Right ventricle myocardium superior (tissue), 1 donor: ENCODE results near the gene DERL2. TPM values are rescaled to one million over a fixed set of nuclear protein-coding genes. Genes with fewer than 3 reads are reported as not detected.

Experiments used
- ATAC-seq: fragments of 200-7000 bp; cut with Tn5 transposase; one replicate; pipeline ENCODE4 v1.9.1; 2020; ENCODE audit warnings: mild to moderate bottlenecking; ENCODE audit not compliant: poor library complexity
- DNase-seq: peaks from one replicate; pipeline ENCODE4 v3.0.0-alpha.2; 2020
- intact Hi-C: fragments of 100-400 bp; cut with DNase I; formaldehyde crosslinking; loops from one replicate; pipeline ENCODE4 v1.11.2; 2022
- total RNA-seq: library from RNA; stranded (reverse); fragmentation: NEBNext Ultra II Directional; extraction: Animal tissue kit (Norgen Biotek cat#: 25700); gene quantifications from one replicate; pipeline ENCODE4 v1.2.1, GENCODE V29; 2021
- donor health status: DM: no; HTN: yes; CAD: no; lungs with severe emphysema.

Gene DERL2
- total RNA-seq, 1 donor from 2014 or later = 24.7 TPM

- ATAC-seq = no peak
- intact Hi-C loops = no loop called here
- no peak for DNase-seq
Observed at GRCh38 chr17:5508810-5509209, 22.8 kb upstream of the DERL2 start.

GRCh38 chr17:5506307-5506706 is 20.3 kb upstream of the DERL2 start:
- intact Hi-C loops = no loop called here
- DNase-seq (no peak), ATAC-seq (no peak)

GRCh38 chr17:5502552-5502951 is 16.6 kb upstream of the DERL2 start:
- DNase-seq (no peak), ATAC-seq (no peak)
- intact Hi-C loops = no loop called here

GRCh38 chr17:5501685-5502084 is 15.7 kb upstream of the DERL2 start:
- ATAC-seq (no peak), DNase-seq (no peak)
- intact Hi-C loops = no loop called here

- ATAC-seq (peak; percentile 78), DNase-seq (peak; percentile 77)
- intact Hi-C loops = no loop called here
Observed at GRCh38 chr17:5500589-5501391, 14.8 kb upstream of the DERL2 start.

- no peak for DNase-seq
- intact Hi-C loops = no loop called here
- ATAC-seq = no peak
Observed at GRCh38 chr17:5500247-5500588, 14.2 kb upstream of the DERL2 start.

- no peak for DNase-seq
- intact Hi-C loops = no loop called here
- ATAC-seq = no peak
Observed at GRCh38 chr17:5499476-5500231, 13.7 kb upstream of the DERL2 start.

- no peak for ATAC-seq
- intact Hi-C loops = no loop called here
- DNase-seq = no peak
Observed at GRCh38 chr17:5492970-5493369, 7.0 kb upstream of the DERL2 start.

- intact Hi-C loops = no loop called here
Observed at GRCh38 chr17:5488752-5489151, 2.8 kb upstream of the DERL2 start.

GRCh38 chr17:5486206-5487124 is 487 bp upstream of the DERL2 start, which contains the start of gene MIS12:
MIS12 (plus strand) TSS chr17:5486566; CDS start chr17:5488863, 2,297 bp downstream.
- DNase-seq (peak; percentile 98), ATAC-seq (peak; percentile 97)
- intact Hi-C loops = no loop called here

More at GRCh38 chr17:5488752-5489151, 2.8 kb upstream of the DERL2 start:
- ATAC-seq (no peak), DNase-seq (no peak)

- intact Hi-C loops = no loop called here
- DNase-seq (no peak), ATAC-seq (no peak)
Observed at GRCh38 chr17:5481451-5481850, 4.5 kb downstream of the DERL2 start.

GRCh38 chr17:5480962-5481361 is 5.0 kb downstream of the DERL2 start:
- ATAC-seq (no peak), DNase-seq (no peak)
- intact Hi-C loops = no loop called here

GRCh38 chr17:5478992-5479391 is 7.0 kb downstream of the DERL2 start:
- ATAC-seq = no peak
- no peak for DNase-seq
- intact Hi-C loops = no loop called here

- ATAC-seq (no peak), DNase-seq (no peak)
- intact Hi-C loops = no loop called here
Observed at GRCh38 chr17:5473906-5474305, 12.1 kb downstream of the DERL2 start.

GRCh38 chr17:5472511-5472910 is 13.5 kb downstream of the DERL2 start:
- no peak for ATAC-seq

GRCh38 chr17:5468075-5468473 is 17.9 kb downstream of the DERL2 start:
- DNase-seq (no peak), ATAC-seq (peak; percentile 7)
- intact Hi-C loops = no loop called here

More at GRCh38 chr17:5472511-5472910, 13.5 kb downstream of the DERL2 start:
- intact Hi-C loops = no loop called here
- DNase-seq = no peak

- DNase-seq (no peak), ATAC-seq (no peak)
- intact Hi-C loops = no loop called here
Observed at GRCh38 chr17:5467416-5467815, 18.6 kb downstream of the DERL2 start.

GRCh38 chr17:5466295-5466694 is 19.7 kb downstream of the DERL2 start:
- intact Hi-C loops = no loop called here
- no peak for ATAC-seq
- no peak for DNase-seq
